ENCODE results near the gene BICRA.
A peak's percentile ranks its signal among the peaks of the same experiment; 100 is the strongest.
"Not testable (repeated sequence)": the region's sequence is repeated elsewhere in the genome, so short reads cannot be mapped to it uniquely, and the experiment has no call there.

Gene BICRA

DNA sequence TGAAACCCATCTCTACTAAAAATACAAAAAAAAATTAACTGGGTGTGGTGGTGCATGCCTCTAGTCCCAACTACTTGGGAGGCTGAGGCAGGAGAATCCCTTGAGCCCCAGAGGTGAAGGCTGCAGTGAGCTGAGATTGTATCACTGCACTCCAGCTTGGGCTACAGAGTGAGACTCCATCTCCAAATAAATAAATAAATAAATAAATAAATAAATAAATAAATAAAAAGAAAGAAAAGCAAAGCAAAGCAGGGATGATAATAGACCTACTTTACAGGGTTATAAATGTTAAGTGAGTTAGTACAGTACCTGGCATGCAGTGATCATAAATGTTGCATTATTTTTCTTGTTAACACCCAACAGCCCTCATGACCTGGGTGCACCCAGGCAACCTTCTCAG is 105.9 kb downstream of the BICRA start:
- DNase-seq (ENCODE audit: low read depth), result not testable (repeated sequence)

DNA sequence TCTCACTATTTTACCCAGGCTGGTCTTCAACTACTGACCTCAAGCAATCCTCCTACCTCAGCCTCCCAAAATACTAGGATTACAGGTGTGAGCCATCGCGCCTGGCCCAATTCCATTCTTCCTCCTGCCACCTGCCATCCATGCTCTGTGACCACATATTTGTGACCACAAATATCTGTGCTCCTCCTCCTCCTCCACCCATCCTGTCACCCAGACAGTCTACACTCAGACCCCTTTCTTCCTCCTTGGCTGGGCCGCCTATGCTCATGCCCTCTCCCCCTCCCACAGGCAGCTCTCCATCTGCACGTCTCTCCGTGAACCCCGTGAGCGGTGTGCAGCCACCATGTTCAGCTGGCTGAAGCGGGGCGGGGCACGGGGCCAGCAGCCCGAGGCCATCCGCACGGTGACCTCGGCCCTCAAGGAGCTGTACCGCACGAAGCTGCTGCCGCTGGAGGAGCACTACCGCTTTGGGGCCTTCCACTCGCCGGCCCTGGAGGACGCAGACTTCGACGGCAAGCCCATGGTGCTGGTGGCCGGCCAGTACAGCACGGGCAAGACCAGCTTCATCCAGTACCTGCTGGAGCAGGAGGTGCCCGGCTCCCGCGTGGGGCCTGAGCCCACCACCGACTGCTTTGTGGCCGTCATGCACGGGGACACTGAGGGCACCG is 107.5 kb downstream of the BICRA start:
- DNase-seq (ENCODE audit: low read depth), result no peak

DNA sequence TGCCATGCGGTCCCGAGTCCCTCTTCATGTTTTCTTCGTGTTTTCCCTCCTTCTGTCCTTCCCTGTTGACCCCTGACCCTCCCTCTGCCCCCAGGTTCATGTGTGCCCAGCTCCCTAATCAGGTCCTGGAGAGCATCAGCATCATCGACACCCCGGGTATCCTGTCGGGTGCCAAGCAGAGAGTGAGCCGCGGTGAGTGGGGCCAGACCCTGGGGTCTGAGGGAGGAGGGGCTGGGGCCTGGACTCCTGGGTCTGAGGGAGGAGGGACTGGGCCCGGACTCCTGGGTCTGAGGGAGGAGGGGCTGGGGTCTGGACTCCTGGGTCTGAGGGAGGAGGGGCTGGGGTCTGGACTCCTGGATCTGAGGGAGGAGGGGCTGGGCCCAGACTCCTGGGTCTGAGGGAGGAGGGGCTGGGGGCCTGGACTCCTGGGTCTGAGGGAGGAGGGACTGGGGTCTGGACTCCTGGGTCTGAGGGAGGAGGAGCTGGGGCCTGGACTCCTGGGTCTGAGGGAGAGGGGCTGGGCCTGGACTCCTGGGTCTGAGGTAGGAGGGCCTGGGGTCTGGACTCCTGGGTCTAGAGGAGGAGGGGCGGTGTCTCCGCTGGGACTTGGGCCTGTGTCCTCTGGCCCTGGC is 109.6 kb downstream of the BICRA start:
- DNase-seq (ENCODE audit: low read depth), result not testable (repeated sequence)

DNA sequence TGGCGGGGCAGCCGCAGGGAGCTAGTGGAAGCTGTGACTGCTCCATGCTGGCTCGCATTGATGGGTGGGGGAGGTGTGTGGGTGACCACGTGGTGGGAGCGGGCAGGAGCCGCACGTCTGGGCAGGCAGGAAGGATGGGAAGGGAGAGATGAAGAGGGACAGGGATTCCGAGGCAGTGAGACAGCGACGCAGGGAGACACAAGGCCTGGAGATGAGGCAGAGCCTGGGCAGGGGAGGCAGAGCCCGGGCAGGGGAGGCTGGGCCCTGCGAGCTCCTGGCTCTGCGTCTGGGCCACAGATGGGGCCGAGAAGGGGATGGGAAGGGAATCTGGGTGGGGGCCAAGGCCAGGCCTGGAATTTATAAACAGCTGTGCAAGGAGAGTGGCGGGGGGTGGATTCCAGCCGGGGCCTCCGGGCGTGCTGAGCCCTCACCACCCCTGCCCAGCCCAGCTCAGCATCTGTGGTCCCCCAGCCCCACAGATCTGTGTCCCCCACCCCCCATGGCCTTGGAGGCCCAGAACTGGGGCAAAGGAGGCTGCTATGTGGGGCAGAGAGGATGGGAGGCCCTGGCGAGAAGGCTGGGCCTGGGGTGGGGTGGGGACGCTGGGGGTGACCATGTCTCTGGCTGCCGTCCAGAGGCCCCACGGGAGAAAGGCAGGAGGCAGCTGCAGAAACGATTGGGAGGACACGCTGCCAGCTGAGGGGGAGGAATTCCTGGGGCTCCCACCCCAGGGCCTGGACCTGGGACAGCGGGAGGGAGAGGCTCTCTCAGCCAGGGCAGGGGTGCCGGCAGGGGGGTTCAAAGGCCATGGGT is 110.3 kb downstream of the BICRA start:
- DNase-seq (ENCODE audit: low read depth), result peak; percentile 97

DNA sequence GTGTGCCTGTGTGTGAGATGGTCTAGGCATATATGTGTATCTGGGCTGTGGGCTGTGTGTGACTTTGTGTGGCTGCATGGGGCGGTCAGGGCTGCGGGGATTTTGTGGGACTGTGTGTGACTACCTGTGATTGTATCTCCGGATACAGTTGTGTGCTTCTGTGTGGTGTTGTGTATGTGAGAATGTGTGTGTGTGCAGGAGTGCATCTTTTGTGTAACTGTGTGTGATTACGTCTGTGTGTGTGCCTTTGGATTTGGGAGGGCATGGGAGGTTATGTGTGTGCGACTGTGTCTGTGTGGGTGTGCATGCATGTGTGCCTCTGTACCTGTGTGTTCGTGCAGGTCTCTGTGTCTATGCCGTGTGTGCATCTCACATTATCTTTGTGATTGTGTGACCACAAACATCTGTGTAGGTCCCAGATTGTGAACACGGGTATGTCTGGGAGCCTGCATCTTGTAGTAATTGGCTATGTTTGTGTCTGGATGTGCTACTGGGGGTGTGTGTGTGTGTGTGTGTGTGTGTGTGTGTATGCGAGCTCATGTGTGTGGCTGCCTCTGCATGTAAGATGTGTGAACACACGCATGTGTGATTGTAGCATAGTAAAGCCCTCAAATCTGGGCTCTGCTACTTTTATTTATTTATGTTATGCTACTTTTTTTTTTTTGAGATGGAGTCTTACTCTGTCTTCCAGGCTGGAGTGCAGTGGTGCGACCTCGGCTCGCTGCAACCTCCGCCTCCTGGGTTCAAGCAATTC is 111.9 kb downstream of the BICRA start:
- no peak for DNase-seq (ENCODE audit: low read depth)

DNA sequence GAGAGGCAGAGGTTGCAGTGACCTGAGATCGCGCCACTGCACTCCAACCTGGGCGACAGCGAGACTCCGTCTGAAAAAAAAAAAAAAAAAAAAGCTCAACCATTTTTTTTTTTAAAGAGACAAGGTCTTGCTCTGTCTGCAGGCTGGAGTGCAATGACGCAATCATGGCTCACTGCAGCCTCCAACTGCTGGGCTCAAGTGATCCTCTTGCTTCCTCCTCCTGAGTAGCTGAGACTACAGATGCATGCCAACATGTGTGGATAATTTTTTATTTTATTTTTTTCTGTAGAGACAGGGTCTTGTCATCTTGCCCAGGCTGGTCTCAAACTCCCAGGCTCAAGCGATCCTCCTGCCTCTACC is 114.6 kb downstream of the BICRA start:
- peak; percentile 88 for DNase-seq (ENCODE audit: low read depth)

DNA sequence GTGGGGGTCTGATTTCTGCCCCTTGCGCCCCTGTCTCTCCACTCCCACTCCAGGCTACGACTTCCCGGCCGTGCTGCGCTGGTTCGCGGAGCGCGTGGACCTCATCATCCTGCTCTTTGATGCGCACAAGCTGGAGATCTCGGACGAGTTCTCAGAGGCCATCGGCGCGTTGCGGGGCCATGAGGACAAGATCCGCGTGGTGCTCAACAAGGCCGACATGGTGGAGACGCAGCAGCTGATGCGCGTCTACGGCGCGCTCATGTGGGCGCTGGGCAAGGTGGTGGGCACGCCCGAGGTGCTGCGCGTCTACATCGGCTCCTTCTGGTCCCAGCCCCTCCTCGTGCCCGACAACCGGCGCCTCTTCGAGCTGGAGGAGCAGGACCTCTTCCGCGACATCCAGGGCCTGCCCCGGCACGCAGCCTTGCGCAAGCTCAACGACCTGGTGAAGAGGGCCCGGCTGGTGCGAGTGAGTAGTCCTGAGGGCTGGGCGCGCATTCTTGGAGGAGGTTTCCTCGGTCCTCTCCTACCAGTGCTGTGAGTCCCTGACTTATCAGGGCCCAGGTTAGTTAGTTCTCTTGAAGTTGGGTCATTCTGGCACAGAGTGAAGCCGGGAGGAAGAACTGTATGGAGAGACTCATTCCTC is 116.9 kb downstream of the BICRA start:
- no peak for DNase-seq (ENCODE audit: low read depth)

DNA sequence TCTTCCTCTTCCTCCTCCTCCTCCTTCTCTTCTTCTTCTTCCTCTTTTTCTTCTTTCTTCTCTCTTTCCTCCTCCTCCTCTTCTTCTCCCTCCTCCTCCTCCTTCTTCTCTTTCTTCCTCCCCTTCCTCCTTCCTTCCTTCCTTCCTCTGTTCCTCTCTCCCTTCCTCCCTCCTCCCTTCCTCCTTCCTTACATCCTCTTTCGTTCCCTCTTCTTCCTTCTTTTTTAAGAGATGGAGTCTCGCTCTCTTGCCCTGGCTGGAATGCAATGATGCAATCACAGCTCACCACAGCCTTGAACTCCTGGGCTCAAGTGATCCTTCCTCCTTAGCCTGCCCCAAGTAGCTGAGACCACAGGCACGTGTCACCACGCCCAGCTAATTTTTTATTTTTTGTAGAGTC is 117.5 kb downstream of the BICRA start:
- DNase-seq (ENCODE audit: low read depth), result peak; percentile 59

DNA sequence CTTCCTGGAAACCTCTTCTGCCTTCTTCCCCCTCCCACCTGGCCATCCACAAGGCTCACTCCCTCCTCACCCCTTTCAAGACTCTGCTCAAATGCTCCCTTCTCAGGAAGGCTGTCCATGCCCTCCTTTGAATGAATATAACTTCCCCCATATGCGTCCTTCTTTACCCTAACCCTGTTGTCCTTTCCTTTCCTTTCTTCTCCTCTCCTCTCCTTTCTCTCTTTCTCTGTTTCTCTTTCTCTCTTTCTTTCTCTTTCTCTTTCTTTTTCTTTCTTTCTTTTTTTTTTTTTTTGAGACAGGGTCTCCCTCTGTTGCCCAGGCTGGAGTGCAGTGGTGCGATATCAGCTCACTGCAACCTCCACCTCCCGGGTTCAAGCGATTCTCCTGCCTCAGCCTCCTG is 119.4 kb downstream of the BICRA start:
- not testable (repeated sequence) for DNase-seq (ENCODE audit: low read depth)

DNA sequence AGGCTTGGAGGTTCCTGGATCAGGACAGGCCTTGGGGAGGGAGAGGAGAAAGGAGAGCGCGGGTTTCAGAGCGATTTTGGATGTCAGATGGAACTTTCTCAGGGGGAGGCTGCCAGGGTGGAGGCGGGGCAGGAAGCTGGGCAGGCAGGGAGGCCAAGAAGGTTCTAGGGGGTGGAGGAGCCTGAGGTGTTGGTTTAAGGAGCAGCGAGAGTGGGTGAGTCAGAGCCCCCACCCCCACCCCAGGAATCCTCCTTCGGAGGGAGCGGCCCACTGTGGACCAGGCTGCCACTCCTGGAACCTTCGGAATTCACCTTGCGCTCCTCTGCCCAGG is 120.5 kb downstream of the BICRA start:
- peak; percentile 90 for DNase-seq (ENCODE audit: low read depth)

DNA sequence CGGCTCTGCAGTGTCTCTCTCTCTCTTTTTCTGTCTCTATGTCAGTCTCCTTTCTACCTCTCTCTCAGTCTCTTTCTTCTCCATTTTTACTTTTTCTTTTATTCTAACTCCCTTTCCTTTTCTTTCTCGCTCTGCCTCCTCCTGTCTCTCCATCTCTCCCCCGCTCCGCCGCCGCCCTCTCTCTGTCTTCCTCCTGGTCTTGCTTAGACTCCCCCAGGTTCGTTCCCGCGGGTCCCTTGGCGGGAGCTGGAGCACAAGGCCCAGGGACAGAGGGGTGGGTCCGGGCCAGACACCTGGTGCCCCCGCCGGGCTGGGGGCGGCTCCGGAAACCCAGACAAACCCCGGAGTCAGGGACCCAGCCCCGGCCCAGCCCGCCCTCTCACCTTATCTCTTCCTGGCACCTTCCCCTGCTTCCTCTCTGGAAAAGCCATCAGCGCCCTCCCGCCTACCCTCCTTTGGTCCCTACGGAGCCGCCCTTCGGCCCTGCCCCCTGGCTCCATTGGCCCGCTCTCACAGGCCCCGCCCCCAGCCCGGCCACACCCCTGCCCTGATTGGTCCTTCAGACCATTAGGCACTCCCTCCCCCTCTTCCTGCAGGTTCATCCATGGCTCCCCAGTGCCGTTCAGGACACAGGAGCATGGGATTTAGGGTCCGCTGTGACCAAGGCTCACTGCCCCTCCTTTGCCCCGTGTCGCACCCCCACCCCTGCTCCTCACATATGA is 121.0 kb downstream of the BICRA start:
- DNase-seq (ENCODE audit: low read depth), result peak; percentile 34

DNA sequence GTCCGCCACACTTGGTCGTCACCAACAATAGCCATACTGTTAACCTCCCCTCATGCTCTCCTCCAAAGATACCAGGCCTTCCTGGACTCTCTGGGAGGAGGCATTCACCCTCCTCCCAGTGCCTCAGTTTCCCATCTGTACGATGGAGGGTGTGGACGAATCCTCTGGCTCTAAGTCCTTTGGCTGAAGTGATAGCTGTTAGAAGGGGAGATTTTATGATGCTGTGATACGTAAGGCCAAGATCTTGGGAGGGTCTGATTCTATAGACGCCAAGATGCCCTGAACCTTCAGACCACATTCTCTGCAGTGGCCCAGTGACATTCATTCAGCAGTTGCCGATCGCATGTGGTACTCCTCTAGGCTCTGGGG is 121.6 kb downstream of the BICRA start:
- DNase-seq (ENCODE audit: low read depth), result no peak

DNA sequence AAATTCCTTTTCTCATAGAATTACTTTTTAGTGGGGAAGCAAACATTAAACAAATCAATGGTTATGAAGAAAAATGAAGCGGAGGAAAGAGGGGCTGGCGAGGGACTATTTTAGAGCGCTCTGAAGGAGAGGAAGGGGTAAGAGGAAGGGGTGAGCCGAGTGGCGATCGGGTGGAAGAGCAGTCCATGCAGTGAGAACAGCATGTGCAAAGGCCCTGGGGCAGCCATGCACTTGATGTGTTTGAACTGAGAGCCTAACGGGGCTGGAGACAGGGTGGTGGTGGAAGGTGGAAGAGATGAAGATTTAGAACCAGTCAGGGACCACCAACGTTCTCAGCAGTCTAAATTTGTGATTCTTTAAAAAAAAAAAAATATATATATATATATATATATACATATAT is 122.0 kb downstream of the BICRA start:
- DNase-seq (ENCODE audit: low read depth), result no peak

DNA sequence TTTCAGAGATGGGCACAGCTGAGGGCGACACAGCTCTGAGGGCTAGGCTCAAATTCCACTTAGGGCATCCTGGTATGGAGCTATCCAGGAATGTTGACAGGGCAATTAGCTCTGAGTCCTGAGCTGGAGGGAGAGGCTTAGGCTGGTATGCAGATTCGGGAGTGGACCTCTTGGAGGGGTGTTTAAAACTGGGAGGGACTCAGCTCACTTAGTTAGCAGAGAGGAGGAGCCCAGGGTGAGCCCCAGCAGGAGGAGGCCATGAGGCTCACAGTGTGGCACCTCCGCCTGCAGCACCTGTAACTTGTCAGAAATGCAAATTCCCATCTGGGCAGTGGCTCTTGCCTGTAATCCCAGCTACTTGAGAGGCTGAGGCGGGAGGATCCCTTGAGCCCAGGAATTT is 126.2 kb downstream of the BICRA start:
- no peak for DNase-seq (ENCODE audit: low read depth)

DNA sequence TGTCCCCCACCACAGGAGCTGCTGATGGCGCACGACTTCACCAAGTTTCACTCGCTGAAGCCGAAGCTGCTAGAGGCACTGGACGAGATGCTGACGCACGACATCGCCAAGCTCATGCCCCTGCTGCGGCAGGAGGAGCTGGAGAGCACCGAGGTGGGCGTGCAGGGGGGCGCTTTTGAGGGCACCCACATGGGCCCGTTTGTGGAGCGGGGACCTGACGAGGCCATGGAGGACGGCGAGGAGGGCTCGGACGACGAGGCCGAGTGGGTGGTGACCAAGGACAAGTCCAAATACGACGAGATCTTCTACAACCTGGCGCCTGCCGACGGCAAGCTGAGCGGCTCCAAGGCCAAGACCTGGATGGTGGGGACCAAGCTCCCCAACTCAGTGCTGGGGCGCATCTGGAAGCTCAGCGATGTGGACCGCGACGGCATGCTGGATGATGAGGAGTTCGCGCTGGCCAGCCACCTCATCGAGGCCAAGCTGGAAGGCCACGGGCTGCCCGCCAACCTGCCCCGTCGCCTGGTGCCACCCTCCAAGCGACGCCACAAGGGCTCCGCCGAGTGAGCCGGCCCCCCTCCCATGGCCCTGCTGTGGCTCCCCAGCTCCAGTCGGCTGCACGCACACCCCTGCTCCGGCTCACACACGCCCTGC is 132.1 kb downstream of the BICRA start:
- DNase-seq (ENCODE audit: low read depth), result no peak

DNA sequence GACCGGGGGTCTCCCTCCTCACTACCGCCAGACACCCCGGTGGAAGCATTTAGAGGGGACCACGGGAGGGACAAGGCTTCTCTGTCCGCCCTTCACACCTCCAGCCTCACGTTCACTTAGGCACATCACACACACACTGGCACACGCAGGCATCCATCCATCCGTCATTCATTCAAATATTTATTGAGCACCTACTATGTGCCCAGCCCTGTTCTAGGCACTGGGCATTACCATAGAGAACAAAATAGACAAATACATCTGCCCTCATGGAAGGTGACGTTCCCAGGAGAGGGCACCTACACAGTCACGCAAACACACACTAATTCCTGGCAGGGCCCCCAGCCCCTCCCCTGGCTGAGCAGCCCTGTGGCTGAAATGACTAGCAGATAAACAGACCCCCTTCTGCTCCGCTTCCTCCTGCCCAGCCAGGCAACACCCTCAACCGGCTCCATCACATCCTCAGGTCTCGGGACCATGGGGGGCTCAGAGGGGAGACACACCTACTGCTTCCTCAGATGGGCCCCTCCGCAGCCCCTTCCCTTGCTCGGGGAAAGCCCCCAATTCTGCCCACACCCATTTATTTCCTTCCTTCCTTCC is 132.7 kb downstream of the BICRA start:
- DNase-seq (ENCODE audit: low read depth), result no peak

DNA sequence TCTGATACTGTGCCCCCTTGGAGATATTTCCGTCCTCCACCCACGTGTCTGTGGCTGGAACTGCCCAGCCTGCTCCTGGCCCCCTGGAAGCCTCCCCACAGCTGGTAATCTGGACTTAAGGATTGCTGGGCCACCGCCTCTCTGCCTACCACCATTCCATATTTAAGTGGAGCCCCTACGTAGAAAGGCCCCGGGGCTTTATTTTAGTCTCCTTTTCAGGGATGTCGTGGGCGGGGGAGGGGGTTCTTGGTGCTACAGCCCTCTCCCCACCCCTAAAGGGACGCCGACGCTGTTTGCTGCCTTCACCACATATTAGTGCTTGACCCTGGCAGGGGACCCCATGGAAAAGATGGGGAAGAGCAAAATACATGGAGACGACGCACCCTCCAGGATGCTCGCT is 133.7 kb downstream of the BICRA start:
- DNase-seq (ENCODE audit: low read depth), result no peak

DNA sequence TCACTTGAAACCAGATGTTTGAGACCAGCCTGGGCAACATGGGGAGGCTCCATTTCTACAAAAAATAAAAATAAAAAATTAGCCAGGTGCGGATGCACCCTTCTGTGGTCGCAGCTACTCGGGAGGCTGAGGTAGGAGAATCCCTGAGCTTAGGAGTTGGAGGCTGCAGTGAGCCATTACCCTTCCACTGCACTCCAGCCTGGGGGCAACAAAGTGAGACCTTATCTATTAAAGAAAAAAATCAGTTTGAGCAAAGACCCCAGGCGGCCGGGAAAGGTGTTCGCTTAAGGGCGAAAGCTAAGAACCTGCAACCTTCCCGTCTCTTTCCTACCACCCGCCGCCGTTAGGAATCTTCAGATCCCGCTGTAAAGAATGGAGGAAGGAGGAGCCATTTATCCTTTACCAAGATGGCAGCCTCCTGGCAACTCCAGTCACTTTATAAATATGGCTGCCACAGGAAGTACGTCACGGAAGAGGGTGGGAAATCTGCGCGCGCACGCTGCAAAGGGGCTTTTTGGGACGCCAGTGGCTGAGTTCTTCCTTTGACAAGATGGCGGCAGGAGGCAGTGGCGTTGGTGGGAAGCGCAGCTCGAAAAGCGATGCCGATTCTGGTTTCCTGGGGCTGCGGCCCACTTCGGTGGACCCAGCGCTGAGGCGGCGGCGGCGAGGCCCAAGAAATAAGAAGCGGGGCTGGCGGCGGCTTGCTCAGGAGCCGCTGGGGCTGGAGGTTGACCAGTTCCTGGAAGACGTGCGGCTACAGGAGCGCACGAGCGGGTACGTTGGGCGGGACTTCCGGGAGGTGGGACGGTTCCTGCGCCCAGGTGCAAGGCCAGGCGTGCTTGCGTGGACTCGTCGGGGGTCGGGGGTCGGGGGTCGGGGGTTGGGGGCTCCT is 136.3 kb downstream of the BICRA start, which contains the start of gene NOP53:
Gene NOP53 (plus strand): TSS at position 537 of the 892 bp plus-strand sequence. CDS start 14 bp downstream, at position 551.
- DNase-seq (ENCODE audit: low read depth), result peak; percentile 97

DNA sequence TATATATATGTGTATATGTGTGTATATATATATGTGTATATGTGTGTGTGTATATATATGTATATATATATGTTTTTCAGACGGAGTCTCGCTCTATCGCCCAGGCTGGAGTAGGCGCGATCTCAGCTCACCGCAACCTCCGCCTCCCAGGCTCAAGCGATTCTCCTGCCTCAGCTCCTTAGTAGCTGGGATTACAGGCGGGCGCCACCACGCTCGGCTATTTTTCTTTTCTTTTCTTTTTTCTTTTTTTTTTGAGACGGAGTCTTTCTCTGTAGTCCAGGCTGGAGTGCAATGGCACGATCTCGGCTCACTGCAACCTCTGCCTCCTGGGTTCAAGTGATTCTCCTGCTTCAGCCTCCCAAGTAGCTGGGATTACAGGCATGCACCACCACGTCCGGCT is 137.2 kb downstream of the BICRA start:
- not testable (repeated sequence) for DNase-seq (ENCODE audit: low read depth)

Data from ELR (cell line).